GM18858 (cell line): ENCODE measurements around the gene CCDC174.
"Not testable (repeated sequence)": the region's sequence is repeated elsewhere in the genome, so short reads cannot be mapped to it uniquely, and the experiment has no call there.

Experiments used
- ATAC-seq: cut with Tn5 transposase; IDR thresholded peaks from one replicate; pipeline ENCODE4 v1.9.1; 2021; ENCODE audit not compliant: unreplicated experiment

Gene CCDC174

DNA sequence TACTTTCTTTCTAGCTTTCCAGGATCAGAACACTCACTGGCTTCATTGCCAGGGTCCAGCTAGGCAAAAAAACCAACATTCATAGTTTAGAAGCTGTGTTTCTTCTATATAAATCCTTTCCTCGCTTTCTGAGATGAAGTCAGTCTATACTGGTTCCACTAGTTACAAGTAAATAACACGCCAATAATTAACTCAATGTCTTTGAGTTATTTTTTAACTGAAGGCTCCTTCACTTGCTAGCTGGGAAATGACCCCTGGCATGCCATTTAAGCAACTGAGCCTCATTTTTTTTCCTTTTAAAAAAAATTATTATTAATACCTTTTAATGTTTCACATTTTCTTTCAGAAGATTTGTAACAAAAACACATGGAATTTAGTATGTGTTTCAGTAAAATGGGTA lies 2.1 kb upstream of the CCDC174 start:
- ATAC-seq, result no peak

DNA sequence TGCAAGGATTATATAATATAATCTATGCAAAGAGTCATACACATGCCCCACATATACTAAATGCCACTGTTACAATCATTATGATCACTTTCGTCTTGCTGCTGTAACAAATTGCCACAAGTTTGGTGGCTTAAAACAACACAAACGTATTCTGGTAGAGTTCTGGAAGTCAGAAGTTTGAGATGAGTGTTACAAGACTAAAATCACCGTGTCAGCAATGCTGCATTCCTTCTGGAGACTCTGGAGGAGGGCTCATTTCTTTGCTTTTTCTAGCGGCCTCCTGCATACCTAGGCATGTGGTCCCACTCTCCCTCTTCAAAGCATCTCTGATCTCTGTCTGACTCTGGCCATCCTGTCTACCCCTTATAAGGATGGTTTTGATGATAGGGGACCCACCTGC lies 1.4 kb upstream of the CCDC174 start:
- no peak for ATAC-seq

DNA sequence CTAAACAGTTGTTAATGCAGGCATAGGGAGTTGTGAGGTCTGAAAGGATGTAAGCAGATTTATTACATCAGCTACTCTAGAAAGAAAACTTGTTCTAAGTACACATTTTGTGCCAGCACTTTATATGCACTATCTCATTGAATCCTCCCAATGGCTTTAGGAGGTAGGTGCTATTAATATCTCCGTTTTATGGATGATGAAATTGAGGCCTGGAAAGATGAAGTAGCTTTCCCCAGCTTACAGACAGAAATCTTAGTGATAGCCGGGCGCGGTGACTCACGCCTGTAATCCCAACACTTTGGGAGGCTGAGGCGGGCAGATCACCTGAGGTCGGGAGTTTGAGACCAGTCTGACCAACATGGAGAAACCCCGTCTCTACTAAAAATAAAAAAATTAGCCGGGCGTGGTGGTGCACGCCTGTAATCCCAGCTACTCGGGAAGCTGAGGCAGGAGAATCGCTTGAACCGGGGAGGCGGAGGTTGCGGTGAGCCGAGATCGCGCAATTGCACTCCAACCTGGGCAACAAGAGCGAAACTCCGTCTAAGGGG lies 872 bp downstream of the CCDC174 start:
- ATAC-seq, result not testable (repeated sequence)

DNA sequence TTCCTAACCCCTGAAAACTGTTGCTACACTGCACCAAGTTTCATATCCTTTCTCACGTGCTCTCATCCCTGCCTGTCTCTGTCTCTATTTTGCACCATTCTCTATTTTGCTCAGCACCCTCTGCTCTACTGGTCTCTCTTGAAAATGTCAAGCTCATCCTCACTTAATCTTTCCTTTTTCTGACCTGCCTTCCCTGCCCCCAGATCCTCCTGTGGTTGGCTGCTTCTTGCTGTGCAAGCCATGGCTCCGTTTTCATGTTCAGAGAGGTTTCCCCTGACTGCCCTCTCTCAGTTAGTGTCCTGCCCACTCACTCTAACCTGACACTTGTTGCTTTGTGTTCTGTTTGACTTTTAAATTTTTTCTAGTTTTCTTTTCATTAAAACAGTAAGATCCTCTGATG lies 6.0 kb downstream of the CCDC174 start:
- ATAC-seq, result no peak

DNA sequence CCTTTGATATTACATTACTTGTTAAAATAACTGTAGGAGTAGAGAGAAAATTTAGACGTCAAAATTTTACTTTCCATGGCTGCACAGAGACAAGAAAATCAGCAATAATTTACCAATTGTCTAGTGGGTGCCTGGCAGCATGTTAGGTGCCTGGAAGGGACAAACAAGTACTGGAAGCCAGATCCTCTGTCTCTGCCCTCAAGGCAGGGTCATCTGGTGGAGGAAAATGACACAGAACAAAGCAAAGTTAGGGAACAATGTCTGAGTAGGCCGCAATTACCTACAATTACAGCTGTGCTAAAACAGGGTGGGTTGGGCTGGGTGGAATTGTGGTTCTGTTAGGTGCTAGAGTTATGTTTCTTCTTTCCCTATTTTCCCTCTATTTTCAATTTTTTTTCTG lies 7.4 kb downstream of the CCDC174 start:
- ATAC-seq, result no peak

DNA sequence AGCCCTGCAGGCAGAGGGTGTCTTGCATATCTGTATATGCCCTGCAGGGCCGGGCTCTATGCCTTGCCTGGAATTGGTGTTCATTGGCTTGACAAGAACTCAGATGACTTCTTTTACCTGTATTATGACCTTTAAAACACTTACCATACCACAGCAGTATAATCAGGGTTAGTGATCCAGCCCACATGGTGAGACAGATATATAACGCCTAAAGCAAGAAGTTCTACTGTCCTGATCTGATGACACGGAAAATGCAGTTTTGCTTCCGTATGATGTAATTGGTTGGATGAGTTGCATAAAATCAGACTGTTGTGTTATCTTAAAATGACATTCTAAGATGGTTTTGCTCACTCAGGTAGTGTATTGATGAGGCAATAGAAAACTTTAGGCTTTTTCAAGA lies 9.4 kb downstream of the CCDC174 start:
- ATAC-seq, result no peak

DNA sequence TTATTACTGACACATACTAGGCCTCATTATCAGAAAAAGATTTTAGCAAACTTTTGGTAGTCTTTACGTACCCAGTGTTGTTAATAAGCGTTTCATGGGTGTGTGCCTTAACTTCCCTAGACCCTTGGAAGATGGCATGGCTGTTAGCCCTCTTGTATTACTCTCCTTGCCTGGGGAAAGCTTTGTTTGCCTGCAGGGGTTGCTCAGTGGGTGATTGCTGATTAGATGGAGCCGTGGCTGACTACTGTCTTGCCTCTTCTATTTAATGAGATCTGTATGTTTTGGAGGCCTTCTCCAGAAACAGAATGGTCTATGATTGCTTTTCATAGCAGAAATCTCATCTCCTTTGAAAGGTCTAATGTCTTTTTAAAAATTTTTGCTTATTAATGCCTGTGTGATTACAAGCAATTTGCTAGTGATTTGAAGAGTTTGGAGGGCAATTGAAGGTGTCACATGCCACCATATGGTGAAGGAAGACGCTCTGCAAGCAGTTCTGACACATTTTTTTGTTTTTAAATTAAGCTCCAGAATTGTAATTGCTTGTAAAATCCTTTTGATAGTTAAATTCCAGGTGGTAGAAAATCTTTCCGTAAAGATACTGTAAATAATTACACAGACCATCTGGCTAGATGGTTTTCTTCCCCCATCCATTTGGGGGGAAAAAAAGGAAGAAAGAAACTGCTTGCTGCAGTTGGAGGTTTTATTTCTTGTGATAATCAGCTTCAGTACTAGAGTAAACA lies 12.0 kb downstream of the CCDC174 start:
- ATAC-seq, result no peak

DNA sequence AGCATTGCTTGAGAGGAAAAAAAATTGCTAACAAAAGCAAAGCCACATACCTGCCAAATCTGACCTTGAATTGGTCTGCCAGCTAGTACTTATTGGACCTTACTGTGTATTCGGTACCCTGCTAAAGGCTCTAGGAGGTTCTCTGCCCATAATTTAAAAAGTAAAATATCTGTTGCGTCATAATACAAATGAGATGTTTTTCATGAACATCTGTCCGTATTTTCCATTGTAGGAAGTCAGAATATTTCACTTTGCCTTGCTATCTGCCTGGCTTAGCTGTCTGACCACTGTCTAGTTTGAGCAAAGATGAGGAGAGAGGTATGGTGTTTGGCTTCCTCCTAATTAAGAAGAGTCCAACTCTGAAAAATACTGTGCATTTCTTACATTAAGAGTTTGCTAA lies 12.6 kb downstream of the CCDC174 start:
- ATAC-seq, result no peak

DNA sequence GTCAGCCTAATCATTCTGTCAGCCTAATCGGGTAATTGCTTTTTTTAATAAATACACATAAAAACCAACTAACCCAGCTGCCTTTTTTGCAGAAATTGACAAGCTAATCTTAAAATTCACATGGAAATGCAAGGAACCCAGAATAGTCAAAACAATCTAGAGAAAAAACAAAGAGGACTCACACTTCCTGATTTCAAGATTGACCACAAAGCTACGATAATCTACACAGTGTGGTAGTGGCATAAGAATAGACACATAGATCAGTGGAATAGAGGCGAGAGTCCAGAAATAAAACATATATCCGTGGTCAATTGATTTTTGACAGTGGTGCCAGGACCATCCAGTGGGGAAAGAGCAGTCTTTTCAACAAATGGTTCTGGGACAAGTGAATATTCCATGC lies 21.0 kb downstream of the CCDC174 start:
- no peak for ATAC-seq

DNA sequence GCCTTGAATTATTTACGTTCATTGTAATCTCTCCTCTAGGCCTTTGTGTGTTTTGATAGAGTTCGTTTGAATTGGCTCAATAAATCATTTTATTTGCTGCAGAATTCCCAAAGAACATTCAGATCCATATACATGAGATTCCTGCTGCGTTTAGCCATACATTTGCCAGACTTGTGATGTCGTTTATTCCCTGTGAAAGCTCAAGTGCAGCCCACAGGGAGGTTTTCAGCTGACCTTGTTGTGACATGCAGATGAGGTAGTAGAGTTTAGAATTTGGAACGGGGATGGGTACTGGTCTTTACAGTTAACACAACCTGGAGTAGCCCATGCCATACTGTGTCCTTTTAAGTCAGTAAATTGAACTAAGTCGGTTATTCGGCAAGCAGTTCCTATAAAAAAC lies 23.3 kb downstream of the CCDC174 start, which contains the start of gene C3orf20:
TSS of gene C3orf20 (plus strand) at position 301 of the 400 bp plus-strand sequence. CDS start 7,573 bp downstream, outside the sequence.
- no peak for ATAC-seq

DNA sequence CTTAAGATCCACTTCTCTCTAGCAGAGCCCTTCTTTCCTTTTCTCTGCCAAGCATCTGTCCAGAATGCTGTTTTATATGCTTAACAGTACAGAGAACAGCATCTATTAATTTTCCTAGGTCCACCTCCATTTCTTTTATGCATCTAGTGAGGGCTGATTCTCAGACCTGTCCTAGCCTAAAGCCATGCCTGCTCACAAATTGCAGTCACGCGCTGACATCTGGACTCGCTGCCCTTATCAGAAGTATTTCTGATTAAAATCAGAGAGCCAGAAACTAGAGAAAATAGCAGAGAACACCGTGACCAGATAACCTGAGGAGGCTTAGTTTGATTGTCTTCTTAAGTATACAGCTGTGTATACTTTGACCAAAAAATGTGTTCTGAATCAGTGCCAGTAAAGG lies 25.3 kb downstream of the CCDC174 start:
- ATAC-seq, result no peak

DNA sequence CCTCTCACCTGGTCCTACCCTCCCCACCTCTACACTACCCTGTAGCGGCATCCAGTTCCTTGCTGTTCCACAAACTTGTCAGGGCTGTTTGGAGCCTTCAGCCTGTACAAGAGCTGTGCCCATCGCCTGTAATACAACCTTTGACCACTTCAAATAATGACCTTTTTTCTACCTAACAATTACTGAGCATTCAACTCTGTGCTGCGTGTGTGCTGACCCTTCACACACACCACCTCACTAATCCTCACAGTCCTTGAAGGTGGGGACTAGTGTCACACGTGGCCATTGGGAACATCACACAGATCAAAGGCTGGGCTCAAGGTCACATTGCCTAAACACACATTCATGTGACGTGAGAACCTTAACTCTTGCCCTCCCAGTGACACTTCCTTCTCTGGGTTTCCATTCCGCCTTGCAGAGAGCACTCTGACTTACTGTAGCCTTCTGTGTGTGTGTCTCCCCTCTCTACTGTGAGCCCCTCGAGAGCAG lies 26.5 kb downstream of the CCDC174 start:
- no peak for ATAC-seq

DNA sequence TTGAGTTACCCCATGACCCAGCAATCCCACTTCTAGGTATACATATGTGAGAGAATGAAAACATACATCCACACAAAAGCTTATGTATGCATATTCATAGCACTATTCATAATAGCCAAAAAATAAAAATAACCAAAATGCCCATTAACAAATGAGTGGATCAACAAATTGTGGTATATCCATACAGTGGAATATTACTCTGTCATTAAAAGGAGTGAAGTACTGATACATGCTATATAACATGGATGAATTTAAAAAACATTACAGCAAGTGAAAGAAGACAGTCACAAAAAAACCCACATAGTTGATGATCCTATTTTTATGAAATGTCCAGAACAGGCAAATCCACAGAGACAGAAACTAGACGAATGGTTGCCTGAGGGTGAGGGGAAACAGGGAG lies 28.6 kb downstream of the CCDC174 start:
- no peak for ATAC-seq

DNA sequence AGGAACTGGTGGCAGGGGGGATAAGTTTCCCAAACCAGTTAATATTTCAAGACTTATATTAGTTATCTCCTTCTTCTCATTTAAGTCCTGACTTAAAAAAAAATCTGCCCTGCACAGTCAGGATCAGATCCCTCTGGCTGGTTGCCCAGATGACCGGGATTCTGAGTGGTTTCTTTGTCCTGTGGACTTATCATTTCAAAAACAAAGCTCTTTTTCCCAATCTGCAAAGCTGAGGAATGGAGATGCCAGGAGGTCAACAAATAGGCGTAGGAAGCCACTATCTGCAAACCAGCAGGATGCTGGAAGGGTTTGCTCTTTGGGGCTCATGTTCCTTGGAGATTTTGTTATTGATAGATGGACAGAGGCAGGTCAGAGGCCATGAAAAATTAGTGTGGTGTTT lies 29.2 kb downstream of the CCDC174 start:
- ATAC-seq, result no peak

DNA sequence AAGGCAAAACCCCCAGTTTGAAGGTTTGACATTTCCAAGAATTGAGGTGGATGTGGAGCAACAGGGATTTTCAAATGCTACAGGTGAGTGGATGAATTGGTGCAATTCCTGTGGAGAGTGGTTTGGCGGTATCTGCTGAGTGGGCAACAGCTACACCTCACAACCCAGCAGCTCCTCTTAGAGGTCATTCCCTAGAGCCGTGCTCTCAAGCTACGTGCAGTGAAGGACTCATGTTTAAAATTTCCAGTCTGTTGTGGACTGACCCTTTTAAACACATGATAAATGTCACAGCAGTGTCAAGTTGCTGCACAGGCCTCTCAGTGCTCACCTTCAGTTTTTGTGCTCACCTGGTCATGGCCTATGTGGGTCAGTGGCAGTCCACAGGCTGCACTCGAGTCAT lies 32.9 kb downstream of the CCDC174 start:
- no peak for ATAC-seq

DNA sequence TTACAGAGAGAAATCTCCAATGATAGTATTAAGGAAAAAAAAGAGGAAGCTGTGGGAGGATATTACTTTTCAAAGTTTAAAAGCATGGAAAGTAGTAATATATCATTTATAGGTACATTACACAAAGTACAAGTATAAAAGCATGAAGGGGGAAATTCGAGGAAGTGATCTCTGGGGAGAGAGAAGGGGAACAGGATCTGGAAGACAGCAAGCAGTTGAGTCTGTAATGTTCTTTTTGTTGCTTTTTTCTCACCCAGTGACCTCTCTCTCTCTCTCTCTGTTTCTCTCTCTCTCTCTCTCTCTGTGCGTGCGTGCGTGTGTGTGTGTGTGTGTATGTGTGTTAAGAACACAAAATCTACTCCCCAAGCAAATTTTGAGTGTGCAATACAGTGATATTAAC lies 33.6 kb downstream of the CCDC174 start:
- no peak for ATAC-seq

DNA sequence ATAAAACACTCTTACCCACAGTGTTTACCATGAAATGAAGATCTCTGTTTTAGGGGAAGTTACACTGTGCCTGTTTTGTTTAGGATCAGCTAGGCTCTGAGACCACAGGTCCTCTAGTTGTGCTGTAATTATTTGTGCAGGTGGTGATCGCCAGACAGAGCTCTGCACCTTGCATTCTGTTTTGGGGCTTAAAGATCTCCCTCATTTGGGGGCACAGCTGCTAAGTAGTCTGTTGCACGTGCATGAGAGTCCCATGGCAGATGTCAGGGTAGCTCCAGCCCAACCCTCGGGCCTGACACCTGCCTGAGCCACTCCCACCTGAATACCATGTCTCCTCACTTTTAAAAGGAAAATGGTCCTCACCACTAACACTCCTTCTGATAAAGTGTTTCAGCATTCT lies 35.8 kb downstream of the CCDC174 start:
- ATAC-seq, result no peak

DNA sequence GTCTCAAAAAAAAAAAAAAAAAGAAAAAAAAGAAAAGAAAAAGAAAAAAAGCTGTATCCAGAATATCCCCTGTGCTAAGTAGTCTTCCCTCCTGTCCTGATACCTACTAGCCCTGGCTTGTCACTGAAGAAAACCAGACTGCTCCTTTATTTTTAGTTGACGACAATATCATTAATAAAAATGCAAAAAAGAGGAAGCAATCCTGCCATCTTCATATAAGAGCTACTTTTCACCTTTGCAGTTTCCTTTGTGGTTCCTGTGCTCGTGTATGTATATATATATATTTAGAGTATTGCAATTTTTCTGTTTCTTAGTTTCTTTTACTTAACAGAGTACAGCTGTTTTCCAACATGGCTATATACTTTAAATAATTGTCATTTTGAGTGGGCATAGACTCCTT lies 37.0 kb downstream of the CCDC174 start:
- ATAC-seq, result peak; percentile 43

DNA sequence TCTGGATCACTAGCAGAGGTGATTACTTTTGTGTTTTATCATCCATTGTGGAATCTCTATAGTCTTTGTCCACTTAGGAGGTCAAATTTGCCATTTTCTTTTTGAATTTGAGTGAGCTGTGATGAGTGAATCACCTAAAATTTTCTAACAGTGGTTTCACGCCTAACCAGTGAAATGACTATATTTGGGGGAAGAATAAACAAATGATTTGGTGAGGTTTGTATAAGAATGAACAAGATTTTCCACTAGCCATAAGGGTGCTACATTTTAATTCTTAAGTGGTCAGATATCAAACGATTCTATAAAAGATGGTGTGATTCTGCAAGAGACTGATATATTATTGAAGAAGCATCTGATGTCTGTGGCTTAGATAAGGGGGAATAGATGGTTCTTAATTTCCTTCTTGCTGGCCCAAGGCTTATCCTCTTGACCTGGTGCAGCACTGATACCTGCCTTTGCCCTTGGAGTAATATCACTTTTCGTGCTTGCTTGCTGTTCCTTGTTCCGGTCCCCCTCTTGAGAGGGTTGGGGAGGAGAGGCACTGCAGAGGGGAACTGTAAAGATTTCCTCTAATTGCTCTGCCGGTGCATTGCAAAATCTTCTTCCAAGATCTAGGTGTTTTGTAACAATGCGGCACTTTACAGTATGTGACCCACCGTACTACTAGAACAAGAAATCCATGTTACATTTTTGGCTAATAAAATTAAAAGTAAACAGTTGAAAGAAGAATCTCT lies 37.9 kb downstream of the CCDC174 start:
- ATAC-seq, result peak; percentile 35

DNA sequence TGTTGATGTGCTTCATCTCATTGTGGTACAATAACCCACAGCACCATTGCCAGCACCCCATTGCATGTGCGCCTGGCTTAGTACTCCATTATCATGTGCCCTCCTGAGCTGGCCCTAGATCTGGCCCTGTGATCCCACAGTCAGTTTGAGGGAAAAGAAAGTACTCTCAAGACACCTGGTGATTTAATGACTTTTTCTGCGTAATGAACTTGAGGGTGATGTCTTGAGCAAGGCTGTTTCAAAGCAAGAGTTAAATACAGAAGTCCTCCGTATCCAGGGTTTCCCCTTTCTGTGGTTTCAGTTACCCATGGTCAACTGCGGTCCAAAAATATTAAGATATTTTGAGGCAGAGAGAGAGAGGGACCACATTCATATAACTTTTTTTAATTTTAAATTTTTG lies 39.7 kb downstream of the CCDC174 start:
- no peak for ATAC-seq

DNA sequence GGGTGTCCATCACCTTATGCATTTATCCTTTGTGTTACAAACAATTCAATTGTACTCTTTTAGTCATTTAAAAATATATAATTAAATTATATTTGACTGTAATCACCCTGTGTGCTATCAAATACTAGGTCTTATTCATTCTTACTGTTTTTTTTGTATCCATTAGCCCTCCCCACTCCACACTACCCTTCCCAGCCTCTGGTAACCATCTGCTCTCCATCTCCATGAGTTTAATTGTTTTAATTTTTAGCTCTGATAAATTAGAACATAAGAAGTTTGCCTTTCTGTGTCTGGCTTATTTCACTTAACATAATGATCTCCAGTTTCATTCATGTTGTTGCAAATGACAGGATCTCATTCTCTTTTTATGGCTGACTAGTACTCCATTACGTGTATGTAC lies 40.2 kb downstream of the CCDC174 start:
- no peak for ATAC-seq

DNA sequence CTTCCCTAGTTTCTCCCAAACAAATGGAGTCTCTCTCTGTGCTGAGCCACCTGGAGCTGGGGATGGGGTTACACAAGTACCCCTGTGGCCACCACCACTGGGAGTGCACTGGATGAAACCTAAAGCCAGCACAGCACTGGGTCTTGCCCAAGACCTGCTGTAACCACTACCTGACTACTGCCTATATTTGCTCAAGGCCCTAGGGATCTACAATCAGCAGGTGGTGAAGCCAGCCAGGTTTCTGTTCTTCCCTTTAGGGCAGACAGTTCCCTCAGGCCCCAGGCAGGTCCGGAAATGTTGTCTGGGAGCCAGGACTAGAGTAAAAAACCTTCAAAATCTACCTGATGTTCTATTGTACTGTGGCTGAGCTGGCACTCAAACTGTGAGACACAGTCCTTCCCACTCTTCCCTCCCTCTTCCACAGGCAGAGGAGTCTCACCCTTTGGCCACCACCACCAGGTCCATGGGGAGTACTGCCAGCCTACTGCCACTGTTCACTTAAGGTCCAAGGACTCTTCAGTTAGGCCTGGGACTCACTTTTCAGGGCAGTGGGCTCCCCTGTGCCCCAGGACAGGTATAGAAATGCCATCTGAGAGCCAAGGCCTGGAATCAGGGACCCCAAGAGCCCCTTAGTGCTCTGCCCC lies 47.2 kb downstream of the CCDC174 start:
- no peak for ATAC-seq
